Transverse colon (tissue), 4 donors: Measurements from ENCODE around the gene TBCD. TPM values are rescaled to one million over a fixed set of nuclear protein-coding genes. Genes with fewer than 3 reads are reported as not detected.

Source experiments
- DNase-seq: peaks from one replicate; pipeline ENCODE4 v3.0.0-alpha.2; 2019
- H3K27ac ChIP-seq, 4 donors: fragments of 200-600 bp; sonication (generic); 2 replicates each; pipeline ENCODE4 v1.5.1; 2016 to 2018; ENCODE audit warnings: inconsistent platforms in 4 of 4
- H3K27me3 ChIP-seq: fragments of 200-600 bp; sonication (generic); 2 replicates; pipeline ENCODE4 v1.5.1; 2017; ENCODE audit warnings: inconsistent platforms
- H3K36me3 ChIP-seq, 4 donors: fragments of 200-600 bp; sonication (generic); 2 replicates each; pipeline ENCODE4 v1.5.1; 2017 to 2019; ENCODE audit warnings: inconsistent platforms in 4 of 4
- H3K4me1 ChIP-seq, 4 donors: fragments of 200-600 bp; sonication (generic); 2 replicates each; pipeline ENCODE4 v1.5.1; 2017 to 2020; ENCODE audit warnings: inconsistent platforms in 4 of 4
- H3K4me3 ChIP-seq, 4 donors: fragments of 200-600 bp; sonication (generic); 1 replicate in 1 of 4; 2 replicates in 3 of 4; pipeline versions ENCODE4 v1.5.1 to v1.6.1; 2017 to 2019; ENCODE audit warnings: inconsistent platforms in 4 of 4
- H3K9me3 ChIP-seq, 2 donors: fragments of 200-600 bp; sonication (generic); 2 replicates each; pipeline ENCODE4 v1.5.1; 2017 to 2019; ENCODE audit warnings: inconsistent platforms in 2 of 2
- EP300 ChIP-seq: sonication (generic); formaldehyde crosslinking; IDR thresholded peaks from one replicate; pipeline ENCODE4 v1.6.1; 2017; ENCODE audit warnings: antibody characterized with exemption, low read depth
- POLR2A ChIP-seq: fragments of 450-650 bp; IDR thresholded peaks from one replicate; pipeline ENCODE4 v1.6.1; 2016; ENCODE audit warnings: antibody characterized with exemption, mild to moderate bottlenecking, moderate library complexity
- POLR2AphosphoS5 ChIP-seq, 3 donors: sonication (generic); formaldehyde crosslinking; IDR thresholded peaks; one replicate each; pipeline ENCODE4 v1.6.1; 2016; ENCODE audit warnings: antibody characterized with exemption in 3 of 3
- WGBS, 2 donors: methylation state at CpG; one replicate each; pipeline ENCODE4 v1.1.5; 2018; ENCODE audit warnings: low coverage in 1 of 2; 5-methylcytosine and 5-hydroxymethylcytosine counted together
- in situ Hi-C, 4 donors: fragments of 200-750 bp; cut with MboI; loops; one replicate each; pipeline versions ENCODE4 v1.15.0 to v1.15.1; 2017; ENCODE audit warnings: low sequenced_read_pairs in 3 of 4, low pct_ligation_motif_present in 1 of 4, low pct_unique_long_range_greater_than_20kb in 1 of 4
- intact Hi-C: fragments of 100-400 bp; cut with DNase I; formaldehyde crosslinking; loops from one replicate; pipeline ENCODE4 v1.15.1; 2023; ENCODE audit warnings: low total_unique reads
- total RNA-seq, 4 donors: library from RNA; depleted of rRNA; stranded (reverse); fragments of >200 nt; gene quantifications; one replicate each; pipeline ENCODE4 v1.1.0, GENCODE V29; 2016
- TF ChIP-seq, protein P1 (sequence below), 5 experiments: fragments of 200-600 bp in 3 of 5; fragments of 450-650 bp in 2 of 5; sonication (generic) in 3 of 5; IDR thresholded peaks; 1 replicate in 2 of 5; 2 replicates in 3 of 5; pipeline ENCODE4 v1.5.1; 2016 to 2017; ENCODE audit warnings: antibody characterized with exemption in 5 of 5, inconsistent platforms in 3 of 5, mild to moderate bottlenecking in 2 of 5, moderate library complexity in 1 of 5

The TBCD gene
- total RNA-seq, 4 donors from 2014 or later = 38.6 to 104 (median 39.8) TPM

GRCh38 chr17:82901356-82901755 is 149.5 kb downstream of the TBCD start:
- intact Hi-C loops (no loop called here), in situ Hi-C loops (no loop called here)
- H3K9me3 ChIP-seq = no peaks in the 10 kb centered on the region
- H3K36me3 ChIP-seq = no peaks in the 10 kb centered on the region
- no peak overlapping the region for H3K4me3 ChIP-seq
- H3K27me3 ChIP-seq = no peaks in the 10 kb centered on the region
- DNase-seq = no peak
- no peak overlapping the region for H3K27ac ChIP-seq
- no peaks in the 10 kb centered on the region for H3K4me1 ChIP-seq
- TF ChIP-seq POLR2AphosphoS5 (IDR thresholded peaks at IDR 0.05) (no peak), EP300 (no peak), POLR2A (no peak)
- TF ChIP-seq, protein P1, sequence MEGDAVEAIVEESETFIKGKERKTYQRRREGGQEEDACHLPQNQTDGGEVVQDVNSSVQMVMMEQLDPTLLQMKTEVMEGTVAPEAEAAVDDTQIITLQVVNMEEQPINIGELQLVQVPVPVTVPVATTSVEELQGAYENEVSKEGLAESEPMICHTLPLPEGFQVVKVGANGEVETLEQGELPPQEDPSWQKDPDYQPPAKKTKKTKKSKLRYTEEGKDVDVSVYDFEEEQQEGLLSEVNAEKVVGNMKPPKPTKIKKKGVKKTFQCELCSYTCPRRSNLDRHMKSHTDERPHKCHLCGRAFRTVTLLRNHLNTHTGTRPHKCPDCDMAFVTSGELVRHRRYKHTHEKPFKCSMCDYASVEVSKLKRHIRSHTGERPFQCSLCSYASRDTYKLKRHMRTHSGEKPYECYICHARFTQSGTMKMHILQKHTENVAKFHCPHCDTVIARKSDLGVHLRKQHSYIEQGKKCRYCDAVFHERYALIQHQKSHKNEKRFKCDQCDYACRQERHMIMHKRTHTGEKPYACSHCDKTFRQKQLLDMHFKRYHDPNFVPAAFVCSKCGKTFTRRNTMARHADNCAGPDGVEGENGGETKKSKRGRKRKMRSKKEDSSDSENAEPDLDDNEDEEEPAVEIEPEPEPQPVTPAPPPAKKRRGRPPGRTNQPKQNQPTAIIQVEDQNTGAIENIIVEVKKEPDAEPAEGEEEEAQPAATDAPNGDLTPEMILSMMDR (IDR thresholded peaks at IDR 0.05) = no peak
- WGBS, 2 donors = 97% methylated on average over 16 of the region's 16 CpGs; no CpG with 5 or more reads in 1 of the 2 donors

DNA sequence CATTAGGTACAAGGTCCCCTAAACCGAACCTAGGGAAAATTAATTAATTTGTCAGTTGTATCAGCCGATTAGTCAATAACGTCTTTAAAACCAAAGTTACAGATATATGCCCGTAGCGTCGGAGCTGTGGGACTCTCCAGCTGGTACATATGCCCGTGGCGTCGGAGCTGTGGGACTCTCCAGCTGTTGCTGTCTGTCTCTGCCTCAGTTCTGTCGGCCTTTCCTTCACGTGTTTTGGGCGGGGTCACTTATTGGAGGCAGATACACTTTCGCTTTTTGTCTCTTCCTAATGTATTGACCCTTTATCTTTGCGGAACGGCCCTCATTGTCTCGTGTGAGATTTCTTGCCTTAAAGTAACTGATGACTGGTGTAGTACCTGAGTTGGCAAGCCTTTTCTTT is 150.0 kb downstream of the TBCD start:
- 85 to 100% methylated on average over 2 to 16 of the region's 16 CpGs for WGBS, 2 donors
- Histone ChIP-seq H3K4me3 (no peak overlapping the region), H3K27ac (no peak overlapping the region), H3K9me3 (no peaks in the 10 kb centered on the region), H3K27me3 (no peaks in the 10 kb centered on the region), H3K36me3 (no peaks in the 10 kb centered on the region), H3K4me1 (no peaks in the 10 kb centered on the region)
- in situ Hi-C loops = no loop called here
- no peak for DNase-seq
- TF ChIP-seq, protein P1 (IDR thresholded peaks at IDR 0.05) = no peak
- no peak for TF ChIP-seq POLR2A
- no peak for TF ChIP-seq POLR2AphosphoS5 (IDR thresholded peaks at IDR 0.05)
- TF ChIP-seq EP300 = no peak
- intact Hi-C loops = no loop called here

- intact Hi-C loops = no loop called here
- no peaks in the 10 kb centered on the region for H3K27me3 ChIP-seq
- no peak for DNase-seq
- H3K27ac ChIP-seq = no peak overlapping the region
- no peak for TF ChIP-seq POLR2A
- no peak overlapping the region for H3K4me3 ChIP-seq
- no peaks in the 10 kb centered on the region for H3K9me3 ChIP-seq
- 88 to 94% methylated on average over 9 to 36 of the region's 37 CpGs for WGBS, 2 donors
- no peaks in the 10 kb centered on the region for H3K36me3 ChIP-seq
- no peaks in the 10 kb centered on the region for H3K4me1 ChIP-seq
- in situ Hi-C loops = no loop called here
Measured at GRCh38 chr17:82902972-82903874, 151.4 kb downstream of the TBCD start.

DNA sequence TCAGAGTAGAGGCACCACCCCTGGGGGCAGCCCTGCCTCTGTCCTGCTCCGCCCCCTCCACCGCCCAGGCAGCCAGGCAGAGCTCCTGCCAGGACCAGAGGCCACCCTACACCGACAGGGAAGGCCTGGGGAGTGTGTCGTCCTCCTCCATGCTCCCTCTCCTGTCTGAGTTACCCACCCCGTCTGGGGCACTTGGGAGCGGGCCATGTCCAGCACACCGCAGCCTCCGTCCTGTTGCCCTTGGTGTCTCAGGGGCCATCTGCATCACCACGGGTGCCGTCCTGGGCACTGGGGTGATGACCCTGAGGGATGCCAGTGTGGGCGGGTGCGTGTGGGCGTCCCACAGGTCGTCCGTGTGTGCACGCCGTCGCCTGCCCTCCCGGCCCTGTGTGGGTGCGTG is 153.3 kb downstream of the TBCD start:
- Histone ChIP-seq H3K27me3 (no peaks in the 10 kb centered on the region), H3K36me3 (no peaks in the 10 kb centered on the region), H3K4me3 (no peak overlapping the region), H3K4me1 (no peaks in the 10 kb centered on the region), H3K9me3 (no peaks in the 10 kb centered on the region), H3K27ac (no peak overlapping the region)
- 93% methylated on average over 3 of the region's 20 CpGs; no CpG with 5 or more reads in 1 of the 2 donors for WGBS, 2 donors
- DNase-seq = no peak
- no peak for TF ChIP-seq EP300
- in situ Hi-C loops = no loop called here
- intact Hi-C loops = no loop called here

DNA sequence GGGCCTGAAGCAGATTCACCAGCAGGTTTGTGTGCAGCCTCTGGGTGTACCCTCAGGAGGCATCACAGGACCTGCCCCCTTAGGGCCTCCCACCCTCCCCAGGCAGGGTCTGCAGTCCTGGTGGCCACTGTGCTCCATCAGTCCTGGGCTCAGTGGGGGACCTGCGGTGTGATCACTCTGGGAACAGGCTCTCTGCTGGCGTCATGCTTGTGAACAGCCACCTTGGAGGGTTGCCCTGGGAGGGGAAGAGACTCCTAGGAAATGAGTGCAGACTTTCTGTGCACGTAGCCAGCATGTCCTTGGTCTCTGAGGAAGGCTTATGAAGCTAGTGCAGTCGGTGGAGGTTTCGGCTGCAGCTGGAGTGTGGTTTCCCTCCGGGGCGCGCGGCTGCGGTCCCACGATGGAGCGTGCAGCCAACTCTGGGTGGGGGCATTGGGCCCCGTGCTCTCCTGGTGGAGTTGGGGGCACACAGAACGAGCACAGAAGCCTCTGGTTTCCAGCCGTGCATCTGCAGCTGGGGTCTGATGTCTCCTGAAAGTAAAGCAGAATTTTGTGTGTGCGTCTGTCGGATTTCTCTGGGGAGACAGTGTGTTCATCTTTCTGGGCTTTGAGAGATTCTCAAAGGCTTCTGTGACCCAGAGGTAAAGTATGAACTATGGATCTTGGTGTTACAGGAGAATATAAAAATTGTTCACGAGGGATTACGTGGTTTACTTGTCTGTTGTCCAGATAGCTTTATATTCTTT is 156.1 kb downstream of the TBCD start:
- in situ Hi-C loops = no loop called here

More for the DNA sequence above, 156.1 kb downstream of the TBCD start:
- no peak for TF ChIP-seq POLR2A
- TF ChIP-seq EP300 = no peak
- no peak for TF ChIP-seq POLR2AphosphoS5 (IDR thresholded peaks at IDR 0.05)
- TF ChIP-seq, protein P1 (IDR thresholded peaks at IDR 0.05) = no peak
- H3K27ac ChIP-seq = no peak overlapping the region
- no peaks in the 10 kb centered on the region for H3K36me3 ChIP-seq
- no peaks in the 10 kb centered on the region for H3K27me3 ChIP-seq
- H3K4me1 ChIP-seq = no peaks in the 10 kb centered on the region
- 87 to 91% methylated on average over 14 to 19 of the region's 19 CpGs for WGBS, 2 donors
- DNase-seq = no peak
- intact Hi-C loops = no loop called here
- no peaks in the 10 kb centered on the region for H3K9me3 ChIP-seq
- no peak overlapping the region for H3K4me3 ChIP-seq
